Measurements from ENCODE around the gene MEIS3.

Gene MEIS3

DNA sequence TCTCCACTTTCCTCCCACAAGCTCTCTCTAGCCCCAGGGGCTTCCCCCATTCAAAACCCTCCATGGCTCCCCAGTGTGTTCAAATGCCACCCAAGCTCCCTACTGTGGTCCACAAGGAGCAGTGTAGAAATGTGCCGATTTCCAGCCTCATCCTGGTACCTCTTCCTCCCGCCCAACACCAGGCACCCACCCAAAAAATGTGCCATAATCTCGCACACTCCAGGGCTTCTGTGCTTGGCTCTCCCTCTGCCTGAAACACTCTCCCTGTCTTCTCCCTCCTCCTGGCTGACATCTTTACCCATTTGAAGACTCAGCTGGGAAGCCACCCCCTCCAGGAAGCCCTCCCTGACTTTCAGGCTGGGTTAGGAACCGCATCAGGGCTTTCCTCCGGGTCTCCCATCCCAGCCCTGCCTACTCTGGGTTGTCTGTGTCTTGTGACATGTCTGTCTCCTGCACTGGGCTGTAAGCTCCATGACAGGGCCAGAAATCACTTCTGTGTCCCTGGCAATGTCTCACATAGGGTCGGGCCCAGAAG lies 16.6 kb upstream of the MEIS3 start:
- Histone ChIP-seq H3K9me2 (replicated peaks; ENCODE audit: insufficient read depth, low read length) (no peaks in the 10 kb centered on the region), H3K9me3 (replicated peaks; ENCODE audit: insufficient read depth, low read length) (no peaks in the 10 kb centered on the region), H3K4me2 (ENCODE audit: low read depth, low read length) (peak overlapping the region; percentile 33; the same call in 1 of the 2 replicates), H3K27me3 (replicated peaks; ENCODE audit: insufficient read depth, low read length) (peaks cover 65% of the 10 kb centered on the region), H2AFZ (ENCODE audit: low read length) (no peak overlapping the region), H3K27ac (ENCODE audit: low read length) (no peak overlapping the region), H3K9ac (ENCODE audit: low read length) (no peak overlapping the region), H3F3A (ENCODE audit: insufficient read depth, low read length) (peaks cover 12% of the 10 kb centered on the region), H3K36me3 (replicated peaks; ENCODE audit: insufficient read depth, low read length) (no peaks in the 10 kb centered on the region), H3K4me3 (ENCODE audit: low read length) (no peak overlapping the region), H4K20me1 (ENCODE audit: insufficient read depth, low read length) (no peaks in the 10 kb centered on the region), H3K4me1 (ENCODE audit: low read length) (peaks cover 15% of the 10 kb centered on the region), H3K79me2 (ENCODE audit: low read length) (no peaks in the 10 kb centered on the region)
- no peak for DNase-seq
- TF ChIP-seq EZH2 (optimal IDR thresholded peaks at IDR 0.05; ENCODE audit: low read depth, low read length) (no peak), EZH2phosphoT487 (IDR thresholded peaks at IDR 0.05; ENCODE audit: low read length) (no peak)
- TF ChIP-seq, protein P1, sequence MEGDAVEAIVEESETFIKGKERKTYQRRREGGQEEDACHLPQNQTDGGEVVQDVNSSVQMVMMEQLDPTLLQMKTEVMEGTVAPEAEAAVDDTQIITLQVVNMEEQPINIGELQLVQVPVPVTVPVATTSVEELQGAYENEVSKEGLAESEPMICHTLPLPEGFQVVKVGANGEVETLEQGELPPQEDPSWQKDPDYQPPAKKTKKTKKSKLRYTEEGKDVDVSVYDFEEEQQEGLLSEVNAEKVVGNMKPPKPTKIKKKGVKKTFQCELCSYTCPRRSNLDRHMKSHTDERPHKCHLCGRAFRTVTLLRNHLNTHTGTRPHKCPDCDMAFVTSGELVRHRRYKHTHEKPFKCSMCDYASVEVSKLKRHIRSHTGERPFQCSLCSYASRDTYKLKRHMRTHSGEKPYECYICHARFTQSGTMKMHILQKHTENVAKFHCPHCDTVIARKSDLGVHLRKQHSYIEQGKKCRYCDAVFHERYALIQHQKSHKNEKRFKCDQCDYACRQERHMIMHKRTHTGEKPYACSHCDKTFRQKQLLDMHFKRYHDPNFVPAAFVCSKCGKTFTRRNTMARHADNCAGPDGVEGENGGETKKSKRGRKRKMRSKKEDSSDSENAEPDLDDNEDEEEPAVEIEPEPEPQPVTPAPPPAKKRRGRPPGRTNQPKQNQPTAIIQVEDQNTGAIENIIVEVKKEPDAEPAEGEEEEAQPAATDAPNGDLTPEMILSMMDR (IDR thresholded peaks at IDR 0.05; ENCODE audit: low read length), result no peak

DNA sequence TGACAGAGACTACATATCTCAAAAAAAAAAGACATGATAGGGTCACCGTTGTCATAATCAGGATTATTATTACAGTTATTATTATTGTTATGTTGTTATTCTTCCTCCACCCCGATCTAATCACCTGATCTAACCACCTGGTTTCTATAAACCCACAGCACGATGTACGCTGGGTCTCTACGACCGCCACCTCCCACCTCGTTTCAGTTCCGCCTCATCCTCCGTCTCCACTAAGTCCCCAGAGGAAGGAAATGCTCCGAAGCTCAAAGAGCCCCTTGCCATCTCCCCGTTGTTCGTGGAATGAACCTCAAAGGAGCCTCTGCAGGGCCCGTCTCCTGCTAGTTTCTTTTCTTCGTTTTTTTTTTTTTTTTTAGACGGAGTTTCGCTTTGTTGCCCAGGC lies 15.9 kb upstream of the MEIS3 start:
- Histone ChIP-seq H4K20me1 (ENCODE audit: insufficient read depth, low read length) (no peaks in the 10 kb centered on the region), H3K9me3 (replicated peaks; ENCODE audit: insufficient read depth, low read length) (no peaks in the 10 kb centered on the region), H3K4me3 (ENCODE audit: low read length) (peak overlapping the region; percentile 38), H3K4me1 (ENCODE audit: low read length) (peaks cover 15% of the 10 kb centered on the region), H3K27ac (ENCODE audit: low read length) (no peak overlapping the region), H3K9me2 (replicated peaks; ENCODE audit: insufficient read depth, low read length) (no peaks in the 10 kb centered on the region), H3F3A (ENCODE audit: insufficient read depth, low read length) (peaks cover 12% of the 10 kb centered on the region), H3K4me2 (ENCODE audit: low read depth, low read length) (peak overlapping the region; percentile 33; the same call in 1 of the 2 replicates), H3K79me2 (ENCODE audit: low read length) (no peaks in the 10 kb centered on the region), H3K9ac (ENCODE audit: low read length) (no peak overlapping the region; the same call in 1 of the 2 replicates), H2AFZ (ENCODE audit: low read length) (peak overlapping the region; percentile 42; the same call in 1 of the 2 replicates), H3K27me3 (replicated peaks; ENCODE audit: insufficient read depth, low read length) (peaks cover 65% of the 10 kb centered on the region), H3K36me3 (replicated peaks; ENCODE audit: insufficient read depth, low read length) (no peaks in the 10 kb centered on the region)
- peak; percentile 62 for DNase-seq
- no peak for TF ChIP-seq EZH2phosphoT487 (IDR thresholded peaks at IDR 0.05; ENCODE audit: low read length)
- TF ChIP-seq, protein P1 (IDR thresholded peaks at IDR 0.05; ENCODE audit: low read length), result no peak
- TF ChIP-seq EZH2 (optimal IDR thresholded peaks at IDR 0.05; ENCODE audit: low read depth, low read length), result no peak

DNA sequence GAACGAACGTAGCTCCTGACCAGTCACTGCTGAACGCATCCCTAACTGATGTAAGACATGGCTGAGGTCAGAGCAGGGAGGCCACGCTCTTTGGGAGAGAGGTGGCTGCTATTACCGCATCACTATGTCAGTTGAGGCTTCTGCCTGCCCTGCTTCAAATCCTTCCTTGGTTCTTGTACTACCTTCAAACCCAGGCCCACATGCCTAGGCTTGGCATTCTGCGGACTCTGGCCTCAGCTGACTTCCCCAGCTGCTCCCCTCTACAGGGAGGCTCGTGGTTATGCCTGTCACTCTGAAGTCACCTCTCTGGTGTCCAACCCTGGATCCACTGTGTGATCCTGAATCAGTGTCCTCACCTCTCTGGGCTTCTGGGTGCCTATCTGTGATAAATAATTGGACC lies 14.8 kb upstream of the MEIS3 start:
- no peak for DNase-seq

More for the DNA sequence above, 14.8 kb upstream of the MEIS3 start:
- H3K79me2 ChIP-seq (ENCODE audit: low read length), result no peaks in the 10 kb centered on the region
- no peak overlapping the region for H3K4me3 ChIP-seq (ENCODE audit: low read length)
- H3K9ac ChIP-seq (ENCODE audit: low read length), result no peak overlapping the region
- no peaks in the 10 kb centered on the region for H3K9me3 ChIP-seq (replicated peaks; ENCODE audit: insufficient read depth, low read length)
- no peak overlapping the region for H2AFZ ChIP-seq (ENCODE audit: low read length)
- H3K36me3 ChIP-seq (replicated peaks; ENCODE audit: insufficient read depth, low read length), result no peaks in the 10 kb centered on the region
- H3F3A ChIP-seq (ENCODE audit: insufficient read depth, low read length), result peaks cover 12% of the 10 kb centered on the region
- H3K4me1 ChIP-seq (ENCODE audit: low read length), result peaks cover 15% of the 10 kb centered on the region
- TF ChIP-seq EZH2 (optimal IDR thresholded peaks at IDR 0.05; ENCODE audit: low read depth, low read length) (no peak), EZH2phosphoT487 (IDR thresholded peaks at IDR 0.05; ENCODE audit: low read length) (no peak)
- TF ChIP-seq, protein P1 (IDR thresholded peaks at IDR 0.05; ENCODE audit: low read length), result no peak
- no peak overlapping the region for H3K27ac ChIP-seq (ENCODE audit: low read length)
- H4K20me1 ChIP-seq (ENCODE audit: insufficient read depth, low read length), result no peaks in the 10 kb centered on the region
- H3K9me2 ChIP-seq (replicated peaks; ENCODE audit: insufficient read depth, low read length), result no peaks in the 10 kb centered on the region
- H3K27me3 ChIP-seq (replicated peaks; ENCODE audit: insufficient read depth, low read length), result peaks cover 66% of the 10 kb centered on the region
- H3K4me2 ChIP-seq (ENCODE audit: low read depth, low read length), result no peak overlapping the region
